NCI-H2107 treated with DMSO at 0.1 percent for 48 hours (cell line): ENCODE measurements around the gene RPP14.
"Not testable (repeated sequence)": the region's sequence is repeated elsewhere in the genome, so short reads cannot be mapped to it uniquely, and the experiment has no call there.

Source experiments
- DNase-seq: peaks from one replicate; lab custom pipeline; 2025; ENCODE audit not compliant: unreplicated experiment; lab: John Stamatoyannopoulos, UW

Gene RPP14

GRCh38 chr3:58305882-58306711, at the start of gene RPP14, which contains the start of gene HTD2:
Gene RPP14 (plus strand): TSS chr3:58306245. CDS start chr3:58310330, 4,085 bp downstream.
Gene HTD2 (plus strand): TSS chr3:58306520. CDS start chr3:58317614, 11,094 bp downstream.
- peak; percentile 65 for DNase-seq

DNA sequence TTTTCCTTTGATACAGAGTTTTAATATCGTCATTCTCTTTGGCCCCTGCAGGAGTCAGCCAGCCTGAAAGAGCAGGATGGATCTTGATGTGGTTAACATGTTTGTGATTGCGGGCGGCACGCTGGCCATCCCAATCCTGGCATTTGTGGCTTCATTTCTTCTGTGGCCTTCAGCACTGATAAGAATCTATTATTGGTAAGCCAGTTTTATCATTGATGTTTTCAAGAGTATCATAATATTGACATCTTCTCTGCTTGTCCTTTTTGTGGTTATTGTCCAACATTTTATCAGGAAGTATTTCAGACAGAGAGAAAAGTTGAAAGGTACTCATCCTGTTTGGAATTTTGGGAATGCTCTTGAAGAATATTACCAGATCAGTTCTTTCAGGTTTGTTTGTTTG, 49.5 kb upstream of the RPP14 start:
- DNase-seq = no peak

GRCh38 chr3:58258392-58259055, 47.5 kb upstream of the RPP14 start:
- DNase-seq = no peak

GRCh38 chr3:58260261-58260731, 45.7 kb upstream of the RPP14 start:
- no peak for DNase-seq

- peak; percentile 31 for DNase-seq
Measured at GRCh38 chr3:58260733-58261132, 45.3 kb upstream of the RPP14 start.

- no peak for DNase-seq
Measured at GRCh38 chr3:58261954-58262666, 43.9 kb upstream of the RPP14 start.

GRCh38 chr3:58266577-58266976, 39.5 kb upstream of the RPP14 start:
- no peak for DNase-seq

GRCh38 chr3:58267543-58267942, 38.5 kb upstream of the RPP14 start:
- DNase-seq = not testable (repeated sequence)

DNA sequence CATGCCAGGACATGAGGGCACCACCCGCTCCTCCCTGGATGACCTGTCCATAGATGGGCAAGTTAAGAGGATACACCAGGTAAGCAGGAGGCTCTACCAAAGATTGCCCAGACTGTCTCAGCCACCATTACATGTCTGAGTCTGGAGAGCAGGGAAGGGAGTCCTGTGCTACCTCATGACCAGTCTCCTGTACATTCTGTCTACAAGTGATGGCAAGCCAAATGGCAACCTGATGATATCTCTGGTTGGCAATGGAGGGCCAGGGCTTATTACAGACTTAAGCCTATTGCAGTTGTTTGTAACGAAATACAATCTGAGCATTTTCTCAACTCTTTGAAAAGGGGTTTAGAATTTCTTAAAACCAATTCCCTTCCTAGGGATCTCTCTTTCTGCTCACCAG, 36.7 kb upstream of the RPP14 start:
- DNase-seq = no peak

DNA sequence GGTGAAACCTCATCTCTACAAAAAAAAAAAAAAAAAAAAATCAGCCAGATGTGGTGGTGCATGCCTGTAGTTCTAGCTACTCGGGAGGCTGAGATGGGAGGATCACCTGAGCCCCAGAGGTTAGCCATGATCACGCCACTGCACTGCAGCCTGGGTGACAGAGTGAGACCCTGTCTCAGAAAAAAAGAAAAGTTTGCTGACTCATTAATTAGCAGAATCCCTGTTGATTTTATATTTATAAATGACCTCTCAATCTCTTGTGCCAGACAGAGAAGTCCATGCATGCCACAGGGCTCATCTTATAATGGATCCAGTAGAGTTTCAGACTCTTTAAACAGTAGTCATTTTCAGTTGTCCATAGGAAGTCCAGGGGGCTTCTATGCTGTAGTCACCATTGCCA, 35.6 kb upstream of the RPP14 start:
- DNase-seq = no peak

- no peak for DNase-seq
Measured at GRCh38 chr3:58271901-58272501, 34.0 kb upstream of the RPP14 start.

DNA sequence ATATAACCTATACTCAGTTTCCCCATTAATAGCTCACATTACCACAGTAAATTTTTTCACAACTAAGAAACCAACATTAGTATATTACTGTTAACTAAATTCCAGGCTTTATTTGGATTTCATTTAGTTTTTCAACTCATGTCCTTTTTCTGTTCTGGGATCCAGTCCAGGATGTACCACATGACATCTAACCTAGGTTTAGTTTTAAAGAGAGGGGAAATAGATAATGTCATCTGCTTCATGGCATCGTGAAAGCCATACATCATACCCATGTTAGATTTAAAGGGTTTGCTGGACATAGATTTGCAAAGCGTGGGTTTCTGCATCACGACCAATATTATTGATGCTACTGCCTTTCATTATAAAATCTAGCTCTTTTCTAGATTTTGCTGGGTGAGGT, 33.2 kb upstream of the RPP14 start:
- no peak for DNase-seq

DNA sequence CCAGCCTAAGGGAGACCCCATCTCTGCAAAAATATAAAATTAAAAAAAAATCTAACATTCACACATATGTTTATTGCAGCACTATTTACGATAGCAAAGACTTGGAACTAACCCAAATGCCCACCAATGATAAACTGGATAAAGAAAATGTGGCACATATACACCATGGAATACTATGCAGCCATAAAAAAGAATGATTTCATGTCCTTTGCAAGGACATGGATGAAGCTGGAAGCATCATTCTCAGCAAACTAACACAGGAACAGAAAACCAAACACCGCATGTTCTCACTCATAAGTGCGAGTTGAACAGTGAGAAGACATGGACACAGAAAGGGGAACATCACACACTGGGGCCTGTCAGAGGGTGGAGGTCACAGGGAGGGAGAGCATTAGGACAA, 32.7 kb upstream of the RPP14 start:
- DNase-seq = not testable (repeated sequence)

GRCh38 chr3:58274027-58274614, 31.9 kb upstream of the RPP14 start:
- no peak for DNase-seq

GRCh38 chr3:58281069-58281468, 25.0 kb upstream of the RPP14 start:
- DNase-seq = no peak

GRCh38 chr3:58285334-58285733, 20.7 kb upstream of the RPP14 start:
- no peak for DNase-seq

- no peak for DNase-seq
Measured at GRCh38 chr3:58287354-58287753, 18.7 kb upstream of the RPP14 start.

- DNase-seq = no peak
Measured at GRCh38 chr3:58288011-58288728, 17.9 kb upstream of the RPP14 start.

DNA sequence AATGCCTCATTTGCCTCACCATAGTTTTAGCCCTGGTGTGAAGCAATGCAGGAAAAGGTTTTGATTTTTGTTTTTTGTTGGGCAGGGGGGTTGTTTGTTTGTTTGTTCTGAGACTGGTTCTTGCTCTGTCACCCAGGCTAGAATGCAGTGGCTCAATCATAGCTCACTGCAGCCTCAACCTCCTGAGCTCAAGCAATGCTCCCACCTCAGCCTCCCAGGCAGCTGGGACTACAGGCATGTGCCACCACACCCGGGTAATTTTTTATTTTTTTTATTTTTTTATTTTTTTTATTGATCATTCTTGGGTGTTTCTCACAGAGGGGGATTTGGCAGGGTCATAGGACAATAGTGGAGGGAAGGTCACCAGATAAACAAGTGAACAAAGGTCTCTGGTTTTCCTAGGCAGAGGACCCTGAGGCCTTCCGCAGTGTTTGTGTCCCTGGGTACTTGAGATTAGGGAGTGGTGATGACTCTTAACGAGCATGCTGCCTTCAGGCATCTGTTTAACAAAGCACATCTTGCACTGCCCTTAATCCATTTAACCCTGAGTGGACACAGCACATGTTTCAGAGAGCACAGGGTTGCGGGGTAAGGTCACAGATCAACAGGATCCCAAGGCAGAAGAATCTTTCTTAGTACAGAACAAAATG, 17.0 kb upstream of the RPP14 start:
- DNase-seq = not testable (repeated sequence)

DNA sequence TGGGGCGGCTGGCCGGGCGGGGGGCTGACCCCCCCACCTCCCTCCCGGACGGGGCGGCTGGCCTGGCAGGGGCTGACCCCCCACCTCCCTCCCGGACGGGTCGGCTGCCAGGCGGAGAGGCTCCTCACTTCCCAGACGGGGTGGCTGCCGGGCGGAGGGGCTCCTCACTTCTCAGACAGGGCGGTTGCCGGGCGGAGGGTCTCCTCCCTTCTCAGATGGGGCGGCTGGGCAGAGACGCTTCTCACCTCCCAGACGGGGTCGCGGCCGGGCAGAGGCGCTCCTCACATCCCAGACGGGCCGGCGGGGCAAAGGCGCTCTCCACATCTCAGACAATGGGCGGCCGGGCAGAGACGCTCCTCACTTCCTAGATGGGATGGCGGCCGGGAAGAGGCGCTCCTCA, 15.6 kb upstream of the RPP14 start:
- not testable (repeated sequence) for DNase-seq
